IPS-NIHi11 (cell line): ENCODE data around the gene IGFBP3.

Experiments used
- DNase-seq: peaks from one replicate; pipeline ENCODE4 v3.0.0; 2012; ENCODE audit warnings: mixed read lengths, low spot score

IGFBP3 gene

DNA sequence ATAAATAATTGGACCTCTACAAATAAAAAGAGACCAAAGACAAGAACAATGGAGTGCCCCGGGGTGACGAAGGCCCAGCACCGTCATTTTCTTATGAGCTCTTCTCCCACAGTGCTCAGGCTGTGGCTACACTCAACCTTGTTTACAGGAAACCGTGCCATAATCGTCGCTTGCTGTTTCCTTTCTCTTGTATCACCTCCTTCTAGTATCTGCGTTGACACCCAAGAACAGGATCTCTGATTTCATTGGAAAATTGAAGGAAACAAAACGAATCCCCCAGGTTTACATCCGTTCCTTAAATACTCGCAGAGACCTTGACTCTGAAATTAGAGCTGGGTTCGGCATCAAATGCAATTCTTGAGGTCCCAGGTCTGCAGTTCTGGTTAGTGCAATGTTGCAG lies 1.7 kb upstream of the IGFBP3 start:
- no peak for DNase-seq

DNA sequence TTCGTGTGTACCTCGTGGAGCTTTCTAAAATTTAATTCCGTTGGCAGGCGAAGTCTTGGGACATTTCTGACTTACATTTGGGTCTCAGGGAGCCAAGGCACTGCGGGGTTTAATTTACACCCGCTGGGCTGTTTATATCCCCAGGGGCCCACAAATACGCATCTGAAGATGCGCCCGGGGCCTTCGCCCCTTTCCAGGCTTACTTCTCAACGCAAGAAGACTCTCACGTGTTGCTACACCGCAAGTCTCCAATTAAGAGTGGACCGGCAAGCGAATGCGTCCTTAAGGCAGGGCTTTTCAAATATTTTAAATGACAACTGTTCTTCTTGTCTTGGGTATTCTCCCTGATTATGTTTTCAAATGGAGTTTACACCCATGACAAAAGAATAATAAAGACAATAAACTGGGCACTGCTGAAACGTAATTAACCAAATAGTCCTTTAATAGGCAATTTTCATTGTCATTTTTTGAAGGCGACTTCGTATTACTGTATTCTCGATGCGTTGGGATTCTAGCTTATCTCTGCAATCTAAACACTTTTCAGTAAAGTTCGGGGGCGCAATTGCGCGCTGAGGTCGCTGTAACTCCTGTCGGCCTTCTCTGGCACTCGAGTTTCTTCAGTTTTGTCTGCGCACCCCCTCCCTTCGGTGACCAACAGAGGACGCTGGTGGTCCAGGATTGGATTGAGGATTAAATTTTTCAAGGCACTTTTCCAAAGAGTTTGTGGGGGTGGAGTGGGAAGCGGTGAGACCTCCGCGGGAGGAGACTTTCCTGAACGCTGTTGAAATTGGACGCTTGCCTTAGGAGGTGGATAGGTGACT lies 837 bp upstream of the IGFBP3 start:
- DNase-seq, result peak; percentile 54

DNA sequence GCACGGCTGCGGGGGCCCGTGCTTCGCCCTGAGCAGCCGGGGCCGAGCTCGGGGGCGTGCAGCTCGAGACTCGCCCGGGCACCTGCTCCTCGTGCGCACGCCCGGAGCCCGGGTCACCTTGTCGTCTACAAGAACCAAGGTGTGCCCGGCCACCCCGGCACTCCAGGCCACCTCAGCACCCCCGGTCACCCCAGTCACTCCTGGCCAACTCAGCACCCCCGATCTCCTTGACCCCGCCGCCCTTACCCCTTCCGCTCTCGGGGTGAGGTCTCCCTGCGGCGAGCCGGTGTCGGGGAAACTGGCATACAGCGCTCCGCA lies 268 bp upstream of the IGFBP3 start:
- DNase-seq, result no peak

DNA sequence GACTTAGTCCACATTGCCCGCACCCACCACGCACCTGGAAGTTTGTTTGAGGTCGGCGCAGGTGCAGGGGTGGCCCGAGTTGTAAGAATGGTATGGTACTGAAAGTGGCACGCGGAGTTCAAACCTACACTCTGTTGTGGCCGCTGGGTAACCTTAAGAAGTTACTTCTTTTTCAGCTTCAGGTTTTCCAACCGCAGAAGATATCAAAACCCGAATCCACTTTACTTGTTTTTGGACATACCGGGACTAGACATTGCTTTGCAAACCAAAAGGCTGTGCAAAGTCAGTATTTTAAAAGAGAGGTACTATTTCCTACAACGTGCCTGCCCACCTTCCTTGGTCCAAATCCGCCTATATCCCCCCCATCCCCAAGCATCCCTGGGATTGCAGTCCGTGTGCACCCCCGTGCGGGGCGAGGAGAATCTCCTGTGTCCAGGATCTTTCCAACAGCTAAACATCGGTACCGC lies 1.0 kb downstream of the IGFBP3 start:
- DNase-seq, result no peak

DNA sequence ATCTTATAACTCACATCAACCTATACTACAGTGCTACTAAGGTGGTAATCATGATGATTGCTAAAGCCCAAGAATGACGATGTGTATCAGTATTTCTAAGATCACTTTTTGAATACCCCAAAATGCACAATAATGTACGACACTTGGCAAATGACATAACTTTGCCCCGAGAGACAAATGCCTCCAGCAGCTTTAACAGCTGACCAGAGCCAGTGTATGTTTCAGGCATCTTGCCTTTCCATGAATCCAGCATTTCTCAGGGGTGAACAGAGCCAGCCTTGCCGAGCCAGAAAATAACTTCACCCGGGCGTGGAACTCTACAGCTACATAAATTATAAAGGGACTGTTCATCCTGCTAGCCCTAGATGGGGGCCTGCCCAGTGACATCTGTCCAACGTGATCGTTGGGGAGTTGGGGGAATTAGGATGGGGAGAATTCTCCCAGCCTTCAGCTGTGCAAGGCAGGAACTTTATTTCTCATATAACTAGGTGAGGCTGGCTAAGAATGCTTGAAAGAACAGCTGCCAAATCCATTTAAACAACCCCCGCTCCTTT lies 1.8 kb downstream of the IGFBP3 start:
- DNase-seq, result no peak

DNA sequence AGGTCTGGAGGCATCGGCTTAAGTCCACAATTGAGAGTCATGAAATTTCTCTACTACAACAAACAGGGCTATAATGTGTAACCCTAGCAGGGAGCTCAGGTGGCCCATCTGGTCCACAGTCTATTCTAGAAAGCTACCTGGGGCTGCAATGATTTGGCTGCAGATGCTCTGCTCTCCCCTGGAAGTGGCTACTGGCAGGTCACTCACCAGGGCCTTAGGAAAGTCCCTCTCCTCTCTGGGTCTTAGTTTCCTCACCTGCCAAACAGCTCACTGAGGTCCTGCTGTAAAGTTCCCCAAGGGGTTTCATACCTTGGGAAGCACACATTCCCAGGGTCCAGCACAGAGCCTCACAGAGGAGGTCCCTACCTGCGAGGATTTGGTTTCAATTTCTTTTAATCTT lies 2.5 kb downstream of the IGFBP3 start:
- no peak for DNase-seq

DNA sequence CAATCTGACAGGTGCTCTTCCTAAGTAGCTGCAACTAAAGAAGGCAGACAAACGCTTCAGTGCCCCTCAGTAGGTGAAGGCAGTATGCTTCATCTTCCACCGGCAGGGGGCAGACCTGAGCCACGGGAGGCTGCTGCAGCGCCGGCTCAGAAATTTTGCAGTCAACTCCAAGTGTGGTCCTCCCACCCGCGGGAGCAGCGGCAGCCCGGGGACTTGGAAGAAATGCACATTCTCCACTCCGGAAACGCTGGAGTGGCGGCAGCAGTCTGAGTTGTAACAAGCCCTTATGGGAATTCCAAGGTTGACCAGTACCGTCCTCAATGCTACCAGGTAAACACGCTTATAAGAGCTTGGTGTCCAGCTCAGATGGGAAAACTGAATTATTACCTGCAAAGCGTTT lies 3.4 kb downstream of the IGFBP3 start:
- peak; percentile 75 for DNase-seq

DNA sequence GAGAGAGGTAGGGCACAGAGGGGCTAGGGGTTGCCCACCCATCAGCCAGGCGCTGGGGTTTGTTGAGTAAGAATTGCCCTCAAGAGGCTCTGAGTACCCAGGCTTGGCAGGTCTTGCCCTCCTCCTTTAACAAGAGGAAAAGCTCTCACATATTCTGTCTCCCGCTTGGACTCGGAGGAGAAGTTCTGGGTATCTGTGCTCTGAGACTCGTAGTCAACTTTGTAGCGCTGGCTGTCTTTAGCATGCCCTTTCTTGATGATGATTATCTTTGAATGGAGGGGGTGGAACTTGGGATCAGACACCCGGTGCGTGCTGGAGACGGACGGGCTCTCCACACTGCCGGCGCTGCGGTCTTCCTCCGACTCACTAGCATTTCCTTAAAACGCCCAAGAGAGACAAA lies 4.0 kb downstream of the IGFBP3 start:
- no peak for DNase-seq

DNA sequence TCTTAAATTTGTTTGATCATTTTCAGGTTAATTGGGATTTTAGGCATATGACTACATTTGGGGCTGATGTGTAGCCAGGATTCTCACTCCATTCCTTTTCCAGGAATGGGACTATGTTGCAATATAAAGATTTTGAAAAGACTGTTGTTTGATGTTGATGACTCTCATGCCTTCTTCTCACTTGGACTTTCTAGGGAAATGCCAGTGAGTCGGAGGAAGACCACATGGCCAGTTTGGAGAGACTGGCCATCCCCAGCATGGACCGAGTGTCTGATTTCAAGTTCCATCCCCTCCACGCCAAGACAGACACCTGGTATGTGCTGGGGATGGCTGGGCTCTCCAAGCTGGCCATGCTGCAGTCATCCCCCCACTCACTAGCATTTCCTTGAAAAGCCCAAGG lies 5.5 kb downstream of the IGFBP3 start:
- DNase-seq, result no peak

DNA sequence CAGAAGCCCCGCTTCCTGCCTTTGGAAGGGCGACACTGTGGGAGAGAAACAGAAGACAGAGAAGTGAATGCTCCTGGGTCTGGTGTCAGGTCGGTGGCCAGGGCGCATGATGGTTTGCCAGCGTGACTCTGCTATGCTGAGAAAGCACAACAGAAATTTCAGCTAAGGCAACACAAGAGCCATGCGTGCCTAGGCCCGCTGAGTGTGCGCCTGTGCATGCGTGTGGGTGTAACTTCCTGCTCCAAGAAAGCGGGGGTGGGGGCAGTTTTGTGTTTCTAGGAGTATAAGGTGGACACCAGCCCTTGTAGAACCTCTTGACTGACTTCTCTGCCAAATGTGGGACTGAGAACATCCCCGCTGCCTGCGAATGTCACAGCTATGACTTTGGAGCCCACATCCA lies 6.2 kb downstream of the IGFBP3 start:
- no peak for DNase-seq

DNA sequence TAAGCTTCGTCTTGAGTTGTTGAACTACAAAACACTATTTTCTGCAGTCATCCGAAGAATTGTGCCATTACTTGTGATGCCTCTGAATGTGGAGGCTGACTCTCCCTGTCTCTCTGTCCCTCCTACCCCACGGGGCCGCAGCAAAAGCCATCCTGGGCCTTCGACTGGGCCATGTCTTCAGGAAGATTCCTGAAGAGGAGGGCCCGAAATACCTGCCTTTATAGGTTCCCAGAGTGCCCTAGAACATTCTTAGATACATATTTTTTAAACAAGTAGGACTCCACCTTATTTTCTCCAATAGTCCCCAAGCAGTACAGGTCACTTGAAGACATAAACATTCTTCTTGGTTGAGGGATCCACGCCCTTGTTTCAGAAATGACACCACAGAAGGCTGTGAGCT lies 8.1 kb downstream of the IGFBP3 start:
- DNase-seq, result no peak

DNA sequence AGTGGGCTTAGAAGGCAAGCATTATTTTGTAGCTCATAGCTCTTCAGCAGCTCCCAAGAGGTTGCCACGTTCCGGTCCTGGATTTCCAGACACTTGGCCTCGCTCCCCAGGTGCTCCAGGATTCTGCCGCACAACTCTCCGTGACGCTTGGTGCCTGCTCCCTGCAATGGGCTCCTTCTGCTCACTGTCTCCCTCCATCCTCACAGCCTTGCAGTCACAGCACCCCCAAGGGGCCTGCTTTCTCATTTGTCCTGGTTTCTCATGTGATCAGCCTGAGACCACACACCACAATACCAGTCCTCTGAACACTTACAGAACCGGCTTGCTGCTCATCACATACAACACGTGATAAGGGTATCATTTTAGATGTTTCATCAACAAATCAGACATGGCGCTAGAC lies 9.8 kb downstream of the IGFBP3 start:
- DNase-seq, result no peak

DNA sequence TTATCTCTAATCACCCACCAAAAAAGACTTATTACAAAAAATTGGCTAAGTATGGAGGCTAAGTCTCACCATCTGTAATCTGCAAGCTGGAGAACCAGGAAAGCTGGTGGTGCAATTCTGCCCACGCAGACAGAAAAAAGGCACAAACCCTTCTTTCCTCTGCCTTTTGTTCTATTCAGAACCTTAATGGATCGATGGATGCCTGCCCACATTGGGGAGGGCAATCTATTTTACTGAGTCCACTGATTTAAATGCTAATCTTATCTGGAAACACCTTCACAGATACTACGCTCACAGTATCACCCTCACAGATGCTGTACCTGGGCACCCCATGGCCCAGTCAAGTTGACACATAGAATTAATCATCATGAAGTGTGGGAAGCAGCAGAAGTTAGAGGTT lies 10.2 kb downstream of the IGFBP3 start:
- no peak for DNase-seq

DNA sequence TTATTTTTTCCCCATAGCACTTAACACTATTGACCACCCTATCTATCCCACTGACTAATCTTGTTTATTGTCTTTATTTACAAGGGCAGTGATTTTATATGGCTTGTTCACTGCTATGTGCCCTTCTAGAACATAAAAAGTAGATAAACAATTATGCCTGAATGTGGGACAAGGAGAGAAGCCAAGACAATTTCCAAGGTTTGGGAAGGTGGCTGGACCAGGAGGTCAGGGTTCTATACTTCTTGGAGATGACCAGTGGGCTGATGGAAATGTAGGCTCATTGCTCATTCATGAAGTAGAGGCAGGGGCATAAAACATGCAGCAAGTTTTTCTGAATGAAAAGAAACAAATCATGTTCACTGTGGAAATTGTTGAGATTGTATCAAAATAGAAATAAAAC lies 11.5 kb downstream of the IGFBP3 start:
- no peak for DNase-seq

DNA sequence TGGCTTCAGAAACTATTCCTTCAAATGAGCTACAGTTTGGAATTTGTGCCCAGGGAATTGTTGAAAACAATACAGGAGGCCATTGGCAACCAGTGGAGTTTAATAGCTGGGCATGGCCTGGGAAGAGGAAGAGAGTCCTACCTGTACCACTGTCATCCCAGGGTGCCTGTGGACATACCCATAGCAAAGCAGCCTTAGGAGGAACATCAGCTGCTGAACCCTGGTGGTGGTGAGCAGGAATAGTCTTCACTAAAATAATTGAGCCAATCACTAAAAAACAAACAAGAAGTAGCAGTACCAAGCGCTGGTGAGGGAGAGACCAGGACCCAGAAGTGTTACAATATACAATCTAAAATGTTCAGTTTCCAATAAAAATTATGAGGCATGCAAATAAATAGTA lies 18.3 kb downstream of the IGFBP3 start:
- no peak for DNase-seq

DNA sequence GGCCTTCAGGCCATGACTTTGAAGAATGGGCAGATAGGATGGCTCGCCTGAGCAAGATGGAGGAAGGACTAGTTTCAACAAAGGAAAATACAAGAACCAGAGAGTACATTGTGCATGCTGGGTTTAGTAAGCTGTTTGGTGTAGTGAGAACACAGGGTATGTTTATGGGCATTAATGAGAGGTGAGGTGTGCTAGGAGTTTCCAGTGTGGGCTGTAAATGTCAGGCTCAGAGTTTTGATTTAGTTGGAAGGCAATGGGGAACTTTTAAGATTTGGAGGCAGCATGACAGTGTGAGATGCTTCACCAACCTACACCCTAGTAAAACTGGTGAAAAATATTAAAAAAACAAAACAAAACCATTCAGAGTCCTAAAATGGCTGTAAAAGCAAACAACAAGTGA lies 19.5 kb downstream of the IGFBP3 start:
- DNase-seq, result no peak

DNA sequence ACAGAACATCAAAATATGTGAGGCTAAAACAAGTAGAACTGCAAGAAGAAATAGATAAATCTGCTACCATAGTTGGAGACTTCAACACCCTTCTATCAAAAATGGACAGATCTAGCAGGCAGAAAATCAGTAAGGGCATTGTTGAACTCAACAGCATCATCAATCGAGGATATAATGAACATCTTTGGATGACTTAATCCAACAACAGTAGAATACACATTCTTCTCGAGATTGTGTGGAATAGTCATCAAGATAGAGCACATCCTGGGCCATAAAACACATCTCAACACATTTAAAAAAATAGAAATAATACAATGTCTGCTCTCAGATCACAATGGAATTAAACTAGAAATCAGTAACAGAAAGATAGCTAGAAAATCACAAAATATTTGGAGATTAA lies 22.9 kb downstream of the IGFBP3 start:
- no peak for DNase-seq

DNA sequence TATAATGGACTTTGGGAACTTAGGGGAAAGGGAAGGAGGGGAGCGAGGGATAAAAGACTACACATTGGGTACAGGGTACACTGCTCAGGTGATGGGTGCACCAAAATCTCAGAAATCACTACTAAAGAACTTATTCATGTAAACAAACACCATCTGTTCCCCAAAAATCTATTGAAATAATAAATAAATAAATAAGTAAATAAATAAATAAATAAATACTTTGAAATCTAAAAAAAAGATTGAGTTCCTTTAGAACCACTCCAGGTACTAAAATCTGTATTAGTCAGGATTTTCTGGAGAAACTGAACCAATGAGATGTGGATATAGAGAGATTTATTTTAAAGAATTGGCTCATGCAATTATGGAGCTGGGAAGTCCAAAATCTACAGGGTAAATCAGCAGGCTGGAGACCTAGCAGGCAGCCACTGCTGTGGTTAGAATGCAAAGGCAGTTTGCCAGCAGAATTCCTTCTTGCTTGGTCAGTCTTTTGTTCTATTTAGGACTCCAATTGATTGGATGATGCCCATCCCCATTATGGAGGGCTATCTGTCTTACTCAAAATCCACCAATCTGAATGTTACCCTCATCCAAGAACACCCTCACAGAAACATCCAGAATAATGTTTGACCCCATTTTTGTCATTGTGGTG lies 23.9 kb downstream of the IGFBP3 start:
- no peak for DNase-seq

DNA sequence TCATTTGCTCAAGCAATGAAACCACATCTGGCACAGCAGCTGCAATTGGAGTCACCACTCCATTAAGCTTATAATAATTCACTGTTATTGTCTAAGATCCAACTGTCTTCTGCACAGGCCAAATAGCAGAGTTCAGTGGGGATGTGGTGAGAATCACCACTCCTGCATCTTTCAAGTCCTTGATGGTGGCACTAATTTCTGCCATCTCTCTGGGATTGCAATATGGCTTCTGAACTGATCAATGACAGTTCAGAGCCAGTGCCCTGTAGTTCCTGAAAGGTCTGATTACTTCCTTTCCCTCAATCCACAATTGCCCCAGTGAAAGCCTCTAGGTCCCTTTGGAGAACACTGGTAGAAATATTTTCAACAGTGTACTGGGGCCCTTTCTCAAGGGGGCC lies 26.4 kb downstream of the IGFBP3 start:
- no peak for DNase-seq

DNA sequence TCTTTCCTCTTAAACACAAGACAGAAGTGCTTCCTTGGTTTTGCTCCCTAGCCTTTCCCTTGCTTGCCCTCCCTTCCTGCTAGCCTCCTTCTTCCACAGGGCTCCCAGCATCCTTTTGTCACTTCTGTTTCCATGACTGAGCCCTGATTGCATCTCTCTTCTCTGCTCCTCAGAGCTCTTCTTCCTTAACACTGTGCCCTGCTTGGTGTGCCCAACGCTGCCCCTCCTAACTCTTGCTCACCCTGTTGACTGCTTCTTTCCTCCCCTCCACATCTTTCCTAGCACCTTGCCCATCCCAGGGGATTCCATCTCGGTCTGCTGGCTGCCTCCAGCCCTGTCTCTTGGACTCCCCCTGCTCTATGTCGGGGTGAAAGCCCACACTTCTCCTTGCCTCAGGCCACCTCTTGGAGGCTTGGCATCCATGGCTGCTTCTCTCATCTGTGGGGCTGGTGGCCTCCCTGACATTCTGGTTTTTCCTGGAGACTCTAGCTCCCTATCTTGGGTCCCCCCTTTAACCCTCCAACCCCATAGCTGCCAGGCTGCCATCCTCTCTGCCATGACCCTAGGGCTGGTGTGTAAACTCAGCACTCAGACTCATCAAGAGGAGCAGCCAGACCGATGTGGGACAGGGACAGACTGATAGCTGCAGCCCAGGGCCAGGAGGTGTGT lies 26.9 kb downstream of the IGFBP3 start:
- DNase-seq, result no peak

DNA sequence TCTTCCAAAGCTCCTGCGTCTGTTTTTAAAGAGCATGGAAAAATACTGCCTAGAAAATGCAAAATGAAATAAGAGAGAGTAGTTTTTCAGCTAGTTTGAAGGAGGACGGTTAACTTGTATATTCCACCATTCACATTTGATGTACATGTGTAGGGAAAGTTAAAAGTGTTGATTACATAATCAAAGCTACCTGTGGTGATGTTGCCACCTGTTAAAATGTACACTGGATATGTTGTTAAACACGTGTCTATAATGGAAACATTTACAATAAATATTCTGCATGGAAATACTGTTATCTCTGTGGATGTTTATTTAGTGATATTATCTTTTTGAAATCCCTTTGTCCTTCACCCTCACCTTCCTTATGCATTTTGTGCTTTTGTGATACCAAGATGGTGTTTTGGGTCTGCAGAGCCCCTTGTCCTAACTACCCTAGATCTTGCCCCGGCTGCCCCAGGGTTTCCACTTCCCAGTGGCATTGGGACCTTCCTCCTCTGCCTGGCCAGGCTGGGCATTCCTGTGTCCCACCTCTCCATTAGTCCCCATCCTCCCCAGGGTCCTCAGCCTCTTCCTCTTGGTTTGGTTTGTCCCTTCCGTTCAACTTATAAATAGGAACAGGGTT lies 27.6 kb downstream of the IGFBP3 start:
- no peak for DNase-seq

DNA sequence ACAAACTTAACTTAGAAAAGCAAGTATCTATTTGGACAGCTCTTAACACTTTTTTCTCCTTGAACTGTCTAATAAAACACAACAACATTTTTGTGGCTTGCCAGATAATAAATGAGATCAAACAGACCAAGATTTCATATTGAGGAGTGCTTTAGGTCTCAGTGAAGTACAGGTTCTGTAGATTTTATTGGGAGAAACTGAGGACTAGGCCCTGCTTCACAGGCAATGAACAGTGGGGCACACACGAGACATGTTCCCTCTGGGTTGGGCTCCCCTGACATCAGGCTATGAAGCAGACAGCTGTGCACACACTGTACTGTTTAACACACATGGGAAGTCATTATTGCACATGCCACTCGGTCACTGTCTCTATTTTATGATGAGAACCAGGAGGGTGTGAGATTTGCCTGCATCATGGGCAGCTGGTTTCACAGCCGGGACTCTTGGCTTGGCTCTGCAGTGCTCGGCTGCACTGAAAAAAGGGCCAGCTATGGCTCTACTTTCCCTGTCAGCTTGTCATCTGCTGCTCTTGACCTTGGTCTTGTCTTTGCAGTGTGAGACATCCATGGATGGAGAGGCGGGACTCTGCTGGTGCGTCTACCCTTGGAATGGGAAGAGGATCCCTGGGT lies 28.6 kb downstream of the IGFBP3 start:
- DNase-seq, result no peak
